Adipocyte (in vitro differentiated cells): ENCODE results near the gene STOML3.
"Not testable (repeated sequence)": the region's sequence is repeated elsewhere in the genome, so short reads cannot be mapped to it uniquely, and the experiment has no call there.

Source experiments
- DNase-seq: peaks from one replicate; pipeline ENCODE4 v3.0.0-alpha.2; 2015; ENCODE audit warnings: low read depth
- H3K27me3 ChIP-seq: replicated peaks from 2 replicates; pipeline ENCODE4 v1.7.0; 2013; ENCODE audit warnings: mild to moderate bottlenecking, low read length, moderate library complexity; ENCODE audit not compliant: control insufficient read depth, insufficient read depth
- H3K36me3 ChIP-seq: 2 replicates; pipeline ENCODE4 v1.7.0; 2013; ENCODE audit warnings: low read length, mild to moderate bottlenecking, moderate library complexity; ENCODE audit not compliant: control insufficient read depth, insufficient read depth, severe bottlenecking
- H3K4me1 ChIP-seq: 2 replicates; pipeline ENCODE4 v1.7.0; 2013; ENCODE audit warnings: mild to moderate bottlenecking, low read length, moderate library complexity; ENCODE audit not compliant: control insufficient read depth, insufficient read depth
- H3K4me3 ChIP-seq: 2 replicates; pipeline ENCODE4 v1.7.0; 2013; ENCODE audit warnings: mild to moderate bottlenecking, low read length, moderate library complexity
- H3K9ac ChIP-seq: 2 replicates; pipeline ENCODE4 v1.7.0; 2013; ENCODE audit warnings: mild to moderate bottlenecking, low read length, moderate library complexity
- H3K9me3 ChIP-seq: 2 replicates; pipeline ENCODE4 v1.7.0; 2013; ENCODE audit warnings: mild to moderate bottlenecking, low read length, moderate library complexity; ENCODE audit not compliant: control insufficient read depth

The STOML3 gene

DNA sequence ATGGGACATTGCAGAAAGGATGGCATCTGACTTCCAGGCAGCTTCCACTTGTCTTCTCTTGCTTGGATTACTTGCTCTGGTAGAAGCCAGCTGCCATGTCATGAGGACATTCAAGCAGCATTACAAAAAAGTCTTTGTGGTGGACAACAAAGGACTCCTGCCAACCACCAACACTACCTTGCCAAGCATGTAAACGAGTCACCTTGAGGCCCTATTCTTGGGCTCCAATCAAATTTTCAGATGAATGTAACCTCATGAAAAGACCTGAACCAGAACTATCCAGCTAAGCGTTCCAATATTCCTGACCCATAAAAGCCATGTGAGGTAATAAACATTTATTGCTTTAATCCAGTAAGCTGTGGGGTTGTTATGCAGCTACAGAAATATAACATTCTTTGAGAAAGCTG, 34.8 kb upstream of the STOML3 start:
- H3K4me3 ChIP-seq = no peak overlapping the region
- H3K4me1 ChIP-seq = peaks cover 10% of the 10 kb centered on the region
- H3K27me3 ChIP-seq = no peaks in the 10 kb centered on the region
- no peaks in the 10 kb centered on the region for H3K9me3 ChIP-seq
- DNase-seq = no peak
- H3K36me3 ChIP-seq = peaks cover 84% of the 10 kb centered on the region
- no peak overlapping the region for H3K9ac ChIP-seq

DNA sequence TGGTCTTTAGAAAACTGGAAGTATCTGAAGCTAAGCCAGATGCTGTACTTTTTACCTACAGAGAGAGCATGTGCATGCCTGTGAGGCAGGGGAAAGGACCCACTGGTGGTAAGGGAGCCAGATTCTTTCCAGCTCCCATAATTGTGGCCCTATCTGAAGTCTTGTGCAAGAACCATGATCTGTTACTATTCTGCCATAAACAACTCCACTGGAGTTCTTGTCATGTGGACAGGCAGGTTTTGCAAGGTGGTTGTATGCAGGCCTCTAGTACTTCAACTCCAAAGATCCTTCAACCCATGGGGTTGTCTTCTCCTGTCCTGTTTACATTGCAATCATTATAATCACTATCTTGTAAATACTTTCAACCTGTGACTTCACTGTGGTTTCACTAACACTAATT, 33.1 kb upstream of the STOML3 start:
- peaks cover 84% of the 10 kb centered on the region for H3K36me3 ChIP-seq
- H3K4me1 ChIP-seq = peaks cover 10% of the 10 kb centered on the region
- H3K9me3 ChIP-seq = no peaks in the 10 kb centered on the region
- no peaks in the 10 kb centered on the region for H3K27me3 ChIP-seq
- H3K9ac ChIP-seq = no peak overlapping the region
- H3K4me3 ChIP-seq = no peak overlapping the region
- peak; percentile 7 for DNase-seq

- Histone ChIP-seq H3K4me3 (no peak overlapping the region), H3K27me3 (no peaks in the 10 kb centered on the region), H3K9ac (no peak overlapping the region), H3K36me3 (peaks cover 81% of the 10 kb centered on the region), H3K9me3 (no peaks in the 10 kb centered on the region), H3K4me1 (peaks cover 10% of the 10 kb centered on the region)
- peak; percentile 42 for DNase-seq
These were observed 32.7 kb upstream of the STOML3 start for GRCh38 chr13:39023316-39023715.

DNA sequence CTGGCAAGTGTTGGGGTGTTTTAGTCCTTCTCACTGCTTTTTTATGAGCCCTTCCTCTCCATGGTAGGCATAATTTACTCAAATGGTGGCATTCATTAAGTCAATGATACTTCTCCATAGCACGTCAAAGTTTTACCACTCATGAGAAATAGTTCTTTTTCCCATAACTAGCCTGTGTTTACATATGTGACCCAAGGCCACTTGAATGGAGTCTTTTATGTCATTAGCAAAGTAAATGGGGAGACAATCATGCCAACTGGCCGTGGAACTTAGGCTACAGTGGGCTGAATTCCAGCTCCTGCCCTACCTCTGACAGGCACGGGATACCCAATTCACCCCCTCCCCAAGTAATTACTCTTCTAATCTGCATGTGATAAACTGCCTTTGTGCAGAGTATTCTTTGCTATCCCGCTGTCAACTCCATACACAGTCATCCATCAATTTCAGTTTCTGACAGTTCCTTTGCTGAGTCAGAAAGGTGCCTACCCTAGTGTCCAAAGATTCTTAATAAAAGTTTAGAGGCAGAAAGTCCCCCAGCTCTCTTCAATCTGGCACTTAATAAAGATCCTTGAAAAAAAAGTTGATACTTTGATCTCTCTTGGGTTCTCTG, 30.3 kb upstream of the STOML3 start:
- H3K9me3 ChIP-seq = no peaks in the 10 kb centered on the region
- no peak overlapping the region for H3K9ac ChIP-seq
- H3K4me3 ChIP-seq = no peak overlapping the region
- peaks cover 10% of the 10 kb centered on the region for H3K4me1 ChIP-seq
- peaks cover 80% of the 10 kb centered on the region for H3K36me3 ChIP-seq
- no peak for DNase-seq
- no peaks in the 10 kb centered on the region for H3K27me3 ChIP-seq

- Histone ChIP-seq H3K36me3 (peaks cover 80% of the 10 kb centered on the region), H3K9me3 (no peaks in the 10 kb centered on the region), H3K4me1 (no peaks in the 10 kb centered on the region), H3K9ac (no peak overlapping the region), H3K27me3 (no peaks in the 10 kb centered on the region), H3K4me3 (no peak overlapping the region)
- DNase-seq = peak; percentile 49
These were observed 26.2 kb upstream of the STOML3 start for GRCh38 chr13:39016787-39017186.

DNA sequence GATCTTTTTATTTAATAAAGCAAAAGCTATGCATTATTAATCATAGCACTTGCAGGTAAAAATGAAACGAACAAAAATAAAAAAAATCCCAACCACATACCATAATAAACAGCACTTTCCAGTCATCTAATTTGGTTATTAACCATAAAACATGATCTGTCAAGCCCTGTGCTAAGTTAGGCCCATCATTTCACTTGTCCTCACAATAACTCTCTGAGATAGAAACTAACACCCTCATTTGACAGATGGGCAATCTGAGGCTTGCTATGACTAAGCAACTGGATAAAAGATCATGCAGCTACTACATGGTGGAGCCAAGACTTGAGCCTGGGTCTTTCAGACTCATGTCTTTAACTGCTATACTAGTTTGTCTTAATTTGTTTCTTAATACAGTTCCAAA, 25.5 kb upstream of the STOML3 start:
- Histone ChIP-seq H3K27me3 (no peaks in the 10 kb centered on the region), H3K4me3 (no peak overlapping the region), H3K4me1 (no peaks in the 10 kb centered on the region), H3K9ac (no peak overlapping the region), H3K9me3 (no peaks in the 10 kb centered on the region), H3K36me3 (peaks cover 80% of the 10 kb centered on the region)
- no peak for DNase-seq

- Histone ChIP-seq H3K4me1 (no peaks in the 10 kb centered on the region), H3K4me3 (no peak overlapping the region), H3K36me3 (peaks cover 97% of the 10 kb centered on the region), H3K9ac (no peak overlapping the region), H3K27me3 (no peaks in the 10 kb centered on the region), H3K9me3 (no peaks in the 10 kb centered on the region)
- DNase-seq = no peak
These were observed 22.8 kb upstream of the STOML3 start for GRCh38 chr13:39013462-39013861.

DNA sequence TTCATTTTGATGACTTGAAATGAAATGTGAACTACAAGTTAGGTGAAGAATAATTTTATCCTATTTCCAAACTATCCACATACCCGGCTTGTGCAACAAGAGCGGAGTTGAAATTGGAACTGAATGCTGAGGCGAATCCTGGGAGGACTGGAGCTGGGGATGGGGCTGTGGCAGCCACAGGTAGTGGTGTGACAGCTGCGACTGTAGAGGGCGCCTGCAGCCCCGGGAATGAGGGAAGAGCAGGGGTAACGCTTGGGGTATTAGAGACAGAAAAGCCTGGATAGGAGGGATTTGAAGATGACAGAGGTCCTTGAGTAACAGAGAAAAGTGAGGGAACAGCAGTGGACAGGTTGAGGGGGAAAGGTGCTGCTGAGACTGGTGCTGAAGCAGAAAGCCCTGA, 22.0 kb upstream of the STOML3 start:
- no peak overlapping the region for H3K9ac ChIP-seq
- peaks cover 96% of the 10 kb centered on the region for H3K36me3 ChIP-seq
- no peak for DNase-seq
- no peak overlapping the region for H3K4me3 ChIP-seq
- H3K4me1 ChIP-seq = no peaks in the 10 kb centered on the region
- no peaks in the 10 kb centered on the region for H3K9me3 ChIP-seq
- H3K27me3 ChIP-seq = no peaks in the 10 kb centered on the region

- not testable (repeated sequence) for DNase-seq, H3K27me3 ChIP-seq, H3K9ac ChIP-seq, H3K4me1 ChIP-seq, H3K4me3 ChIP-seq, H3K9me3 ChIP-seq
- H3K36me3 ChIP-seq = peaks cover 35% of the 10 kb centered on the region
These were observed 15.9 kb upstream of the STOML3 start for GRCh38 chr13:39006371-39007111.

- Histone ChIP-seq H3K27me3 (no peaks in the 10 kb centered on the region), H3K9me3 (peaks cover 3% of the 10 kb centered on the region), H3K4me1 (no peaks in the 10 kb centered on the region), H3K36me3 (no peaks in the 10 kb centered on the region), H3K9ac (no peak overlapping the region), H3K4me3 (no peak overlapping the region)
- DNase-seq = no peak
These were observed 8.1 kb upstream of the STOML3 start for GRCh38 chr13:38998739-38999138.

DNA sequence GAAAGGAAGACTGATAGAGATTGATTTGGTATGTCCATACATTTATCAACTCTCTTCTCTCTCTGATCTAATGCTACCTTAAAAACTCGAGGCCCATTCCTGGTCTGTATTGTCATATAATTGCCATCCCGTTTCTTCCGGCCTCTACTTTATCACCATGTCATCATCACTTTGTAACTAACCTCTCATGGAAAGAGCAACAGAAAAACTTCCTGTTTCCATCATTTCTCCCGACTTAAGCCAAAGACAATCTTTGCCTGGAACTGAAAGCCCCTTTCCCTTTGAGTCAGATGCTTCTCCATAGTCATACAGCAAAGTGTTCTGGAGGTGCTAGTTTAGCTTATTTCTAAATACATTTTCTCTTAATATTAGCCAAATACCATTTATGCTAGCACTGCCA, 2.8 kb upstream of the STOML3 start:
- Histone ChIP-seq H3K36me3 (no peaks in the 10 kb centered on the region), H3K4me3 (no peak overlapping the region), H3K9ac (no peak overlapping the region), H3K27me3 (no peaks in the 10 kb centered on the region), H3K9me3 (peaks cover 3% of the 10 kb centered on the region), H3K4me1 (no peaks in the 10 kb centered on the region)
- DNase-seq = no peak

DNA sequence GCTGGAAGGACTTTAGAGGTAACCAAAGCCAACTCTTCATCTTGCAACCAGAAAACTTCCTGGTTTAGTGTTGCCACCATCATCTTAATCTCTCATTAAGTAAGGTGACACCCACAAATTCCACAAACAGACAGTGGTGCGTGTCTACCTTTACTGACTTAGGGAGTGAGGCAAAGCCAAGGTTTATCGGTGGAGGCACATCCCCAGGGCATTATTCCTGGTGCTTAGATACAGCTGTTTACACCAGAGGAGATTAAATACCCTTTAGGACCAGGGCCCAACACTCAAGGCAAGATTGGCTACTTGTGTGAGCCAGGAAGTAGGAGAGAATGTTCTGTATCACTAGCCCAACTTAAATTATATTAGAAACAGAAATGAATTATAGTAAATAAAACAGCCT, 9.5 kb downstream of the STOML3 start:
- Histone ChIP-seq H3K4me1 (peaks cover 11% of the 10 kb centered on the region), H3K4me3 (no peak overlapping the region), H3K36me3 (no peaks in the 10 kb centered on the region), H3K9ac (no peak overlapping the region), H3K27me3 (no peaks in the 10 kb centered on the region), H3K9me3 (peaks cover 11% of the 10 kb centered on the region)
- no peak for DNase-seq
